Measurements from ENCODE around the gene ABHD16B.

DNA sequence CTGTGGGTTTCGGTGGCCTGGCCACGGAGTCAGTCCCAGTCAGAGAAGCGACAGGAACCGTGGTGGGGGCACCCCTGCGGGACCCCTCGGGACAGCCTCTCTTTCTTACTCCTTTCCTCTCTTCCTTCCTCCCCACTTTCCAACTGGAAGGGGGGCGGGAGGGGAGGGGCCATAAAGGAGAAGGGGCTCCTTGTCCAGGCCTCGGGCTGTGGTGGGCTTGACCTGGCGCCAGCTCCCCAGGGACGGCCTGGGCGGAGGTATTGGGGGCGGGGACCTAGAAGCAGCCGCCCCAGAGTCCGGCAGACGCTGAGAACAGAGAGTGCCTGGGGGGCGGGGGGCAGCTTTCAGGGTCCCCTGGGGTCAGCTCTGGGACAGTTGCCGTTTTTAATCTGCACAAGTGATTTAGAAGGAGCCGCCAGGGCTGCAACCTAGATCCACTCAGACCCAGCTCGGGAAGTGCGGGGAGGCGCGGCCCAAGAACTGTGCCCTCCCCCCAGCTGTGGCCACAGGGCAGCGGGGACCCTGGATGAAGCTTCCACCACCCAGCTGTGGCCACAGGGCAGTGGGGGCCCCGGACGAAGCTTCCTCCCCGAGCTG lies 6.4 kb upstream of the ABHD16B start:
- TF ChIP-seq POLR2AphosphoS5 (IDR thresholded peaks at IDR 0.05; ENCODE audit: low read depth, low read length) (no peak), POLR2A (IDR thresholded peaks at IDR 0.05; ENCODE audit: low read depth, low read length) (no peak)
